Activated naive CD4-positive, alpha-beta T cell treated with anti-CD3 and anti-CD28 coated beads, Interleukin-2, amount 50 U/mL, for 72 hours (primary cell): Measurements from ENCODE around the gene PANK3. TPM values are rescaled to one million over a fixed set of nuclear protein-coding genes. Genes with fewer than 3 reads are reported as not detected.
"Not testable (repeated sequence)": the region's sequence is repeated elsewhere in the genome, so short reads cannot be mapped to it uniquely, and the experiment has no call there.

ENCODE experiments used
- ATAC-seq, 2 donors: fragments of 150-1000 bp; cut with Tn5 transposase; 2 replicates each; pipeline ENCODE4 v1.10.0; 2021; ENCODE audit warnings: mild to moderate bottlenecking in 2 of 2, moderate library complexity in 2 of 2
- DNase-seq, 2 donors: peaks; one replicate each; pipeline ENCODE4 v3.0.0; 2021 to 2022; ENCODE audit warnings: low spot score in 2 of 2
- H3K27ac Mint-ChIP-seq, 2 donors: one replicate each; pipeline ENCODE4 v1.8.0; 2022; ENCODE audit warnings: mild to moderate bottlenecking in 2 of 2, mixed read lengths in 2 of 2
- H3K36me3 Mint-ChIP-seq, 2 donors: one replicate each; pipeline ENCODE4 v1.8.0; 2022; ENCODE audit warnings: mixed read lengths in 2 of 2
- H3K9me3 Mint-ChIP-seq, 2 donors: one replicate each; pipeline ENCODE4 v1.8.0; 2022; ENCODE audit warnings: mixed read lengths in 2 of 2
- total RNA-seq, 2 donors: library from RNA; stranded (reverse); gene quantifications; one replicate each; pipeline ENCODE4 v1.2.3, GENCODE V29; 2022

PANK3 gene
- total RNA-seq, 2 donors from 2014 or later = 41.6 to 48.3 TPM

- Mint-ChIP-seq H3K36me3 (peaks cover 4 to 10% of the 10 kb centered on the region in 2 donors), H3K9me3 (peaks cover 0 to 4% of the 10 kb centered on the region in 2 donors), H3K27ac (peak overlapping the region in 1 of 2 donors; percentile 32)
- DNase-seq = no peak
- ATAC-seq = no peak
Observed at GRCh38 chr5:168601972-168602371, 22.8 kb upstream of the PANK3 start.

- Mint-ChIP-seq H3K9me3 (peaks cover 4 to 6% of the 10 kb centered on the region in 2 donors), H3K36me3 (peaks cover 5 to 18% of the 10 kb centered on the region in 2 donors), H3K27ac (no peak overlapping the region)
- ATAC-seq (no peak), DNase-seq (no peak)
Observed at GRCh38 chr5:168600409-168600808, 21.2 kb upstream of the PANK3 start.

- DNase-seq = no peak
- Mint-ChIP-seq H3K9me3 (peaks cover 4 to 7% of the 10 kb centered on the region in 2 donors), H3K36me3 (peaks cover 5 to 24% of the 10 kb centered on the region in 2 donors), H3K27ac (no peak overlapping the region)
- no peak for ATAC-seq
Observed at GRCh38 chr5:168599826-168600225, 20.7 kb upstream of the PANK3 start.

- H3K9me3 Mint-ChIP-seq = peaks cover 4 to 7% of the 10 kb centered on the region in 2 donors
- DNase-seq (no peak), ATAC-seq (no peak)
- H3K27ac Mint-ChIP-seq = no peak overlapping the region
- H3K36me3 Mint-ChIP-seq = peaks cover 5 to 26% of the 10 kb centered on the region in 2 donors
Observed at GRCh38 chr5:168598639-168599038, 19.5 kb upstream of the PANK3 start.

- DNase-seq (no peak), ATAC-seq (no peak)
- Mint-ChIP-seq H3K36me3 (peaks cover 5 to 26% of the 10 kb centered on the region in 2 donors), H3K27ac (no peak overlapping the region), H3K9me3 (peaks cover 4 to 7% of the 10 kb centered on the region in 2 donors)
Observed at GRCh38 chr5:168596927-168597326, 17.8 kb upstream of the PANK3 start.

- not testable (repeated sequence) for H3K27ac Mint-ChIP-seq, H3K9me3 Mint-ChIP-seq, ATAC-seq, DNase-seq
- H3K36me3 Mint-ChIP-seq = peaks cover 5 to 26% of the 10 kb centered on the region in 2 donors
Observed at GRCh38 chr5:168596122-168596521, 17.0 kb upstream of the PANK3 start.

GRCh38 chr5:168592014-168592368, 12.8 kb upstream of the PANK3 start:
- no peak for ATAC-seq
- Mint-ChIP-seq H3K36me3 (peaks cover under 1 to 16% of the 10 kb centered on the region in 2 donors), H3K27ac (no peak overlapping the region), H3K9me3 (peaks cover 0 to 7% of the 10 kb centered on the region in 2 donors)
- DNase-seq = no peak

- H3K27ac Mint-ChIP-seq = no peak overlapping the region
- peaks cover 0 to 13% of the 10 kb centered on the region in 2 donors for H3K36me3 Mint-ChIP-seq
- DNase-seq (no peak), ATAC-seq (no peak)
- H3K9me3 Mint-ChIP-seq = peaks cover 0 to 7% of the 10 kb centered on the region in 2 donors
Observed at GRCh38 chr5:168591302-168592013, 12.3 kb upstream of the PANK3 start.

- peaks cover 0 to 4% of the 10 kb centered on the region in 2 donors for H3K9me3 Mint-ChIP-seq
- ATAC-seq = no peak
- no peak overlapping the region for H3K27ac Mint-ChIP-seq
- peaks cover 0 to 10% of the 10 kb centered on the region in 2 donors for H3K36me3 Mint-ChIP-seq
- DNase-seq = no peak
Observed at GRCh38 chr5:168590666-168591065, 11.5 kb upstream of the PANK3 start.

- H3K9me3 Mint-ChIP-seq = no peaks in the 10 kb centered on the region
- no peak overlapping the region for H3K27ac Mint-ChIP-seq
- ATAC-seq (no peak), DNase-seq (no peak)
- H3K36me3 Mint-ChIP-seq = no peaks in the 10 kb centered on the region
Observed at GRCh38 chr5:168587987-168588386, 8.8 kb upstream of the PANK3 start.

GRCh38 chr5:168585119-168585856, 6.1 kb upstream of the PANK3 start:
- Mint-ChIP-seq H3K27ac (peak overlapping the region in 1 of 2 donors; percentile 12), H3K9me3 (no peaks in the 10 kb centered on the region), H3K36me3 (no peaks in the 10 kb centered on the region)
- ATAC-seq (no peak), DNase-seq (no peak)

- peaks cover 0 to 5% of the 10 kb centered on the region in 2 donors for H3K36me3 Mint-ChIP-seq
- no peak for ATAC-seq
- H3K27ac Mint-ChIP-seq = no peak overlapping the region
- H3K9me3 Mint-ChIP-seq = no peaks in the 10 kb centered on the region
- no peak for DNase-seq
Observed at GRCh38 chr5:168583742-168584482, 4.7 kb upstream of the PANK3 start.

GRCh38 chr5:168580814-168581469, 1.8 kb upstream of the PANK3 start:
- not testable (repeated sequence) for H3K27ac Mint-ChIP-seq, H3K9me3 Mint-ChIP-seq, DNase-seq, ATAC-seq
- H3K36me3 Mint-ChIP-seq = peaks cover 18 to 19% of the 10 kb centered on the region in 2 donors

- no peak for ATAC-seq
- DNase-seq = no peak
- Mint-ChIP-seq H3K9me3 (no peaks in the 10 kb centered on the region), H3K36me3 (peaks cover 20 to 27% of the 10 kb centered on the region in 2 donors), H3K27ac (peak overlapping the region; percentile 95)
Observed at GRCh38 chr5:168580227-168580508, 1.0 kb upstream of the PANK3 start.

GRCh38 chr5:168579488-168580226, 489 bp upstream of the PANK3 start:
- Mint-ChIP-seq H3K27ac (peak overlapping the region; percentile 95), H3K9me3 (no peaks in the 10 kb centered on the region), H3K36me3 (peaks cover 20 to 30% of the 10 kb centered on the region in 2 donors)
- DNase-seq (peak; percentile 91 to 97), ATAC-seq (peak; percentile 95 to 98)

GRCh38 chr5:168578006-168578405, 1.2 kb downstream of the PANK3 start:
- no peak for DNase-seq
- no peak for ATAC-seq
- Mint-ChIP-seq H3K36me3 (peaks cover 20 to 30% of the 10 kb centered on the region in 2 donors), H3K9me3 (no peaks in the 10 kb centered on the region), H3K27ac (peak overlapping the region; percentile 92 to 95)
